Measurements from ENCODE around the gene USP1.

The USP1 gene

DNA sequence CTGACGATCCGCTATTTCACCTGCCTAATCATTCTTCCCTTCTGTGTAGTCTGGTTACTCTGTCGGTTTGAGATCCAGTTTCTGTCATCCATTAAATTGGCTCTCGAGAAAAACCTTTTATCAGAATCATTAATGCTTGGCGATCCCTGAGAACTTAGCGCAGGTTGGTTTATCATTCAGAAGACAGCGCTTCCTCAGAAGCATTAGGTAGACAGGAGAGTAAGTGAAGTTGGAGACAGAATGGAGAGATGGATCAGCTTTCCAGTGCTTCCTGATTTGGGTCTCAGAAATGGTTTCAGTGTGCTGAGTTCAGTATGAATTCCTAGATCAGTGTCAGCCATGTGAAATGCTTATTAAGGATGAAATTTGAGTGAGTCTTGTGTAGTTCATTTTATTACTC lies 1.3 kb downstream of the USP1 start:
- H2AFZ ChIP-seq (ENCODE audit: low read length): no peak overlapping the region

DNA sequence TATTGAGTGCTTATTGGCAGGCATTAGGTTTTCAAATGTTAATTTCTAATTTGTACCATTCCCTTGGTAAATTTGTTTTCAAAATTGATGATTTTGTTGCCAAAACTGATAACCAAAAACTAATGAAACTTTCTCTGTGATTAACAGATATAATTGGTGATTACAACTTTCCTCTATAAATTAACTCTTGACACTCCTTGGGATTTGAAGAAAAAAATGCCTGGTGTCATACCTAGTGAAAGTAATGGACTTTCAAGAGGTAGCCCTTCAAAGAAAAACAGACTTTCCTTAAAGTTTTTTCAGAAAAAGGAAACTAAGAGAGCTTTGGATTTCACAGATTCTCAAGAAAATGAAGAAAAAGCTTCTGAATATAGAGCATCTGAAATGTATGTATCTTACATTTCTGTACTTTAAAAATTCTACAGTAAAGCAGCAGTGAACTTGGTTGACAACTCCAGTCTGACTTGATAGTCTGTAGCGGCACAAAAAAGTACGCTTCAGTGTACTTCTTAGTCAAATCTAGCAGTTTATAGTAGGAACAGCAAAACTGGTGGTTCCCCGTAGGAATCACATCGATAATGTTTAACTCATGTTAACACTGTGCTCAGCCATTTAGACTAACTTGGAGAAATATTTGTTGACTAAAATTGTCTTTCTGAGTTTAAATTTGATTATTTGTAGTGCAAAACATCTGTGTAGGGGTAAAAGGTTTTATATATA lies 3.0 kb downstream of the USP1 start:
- Histone ChIP-seq H3K9ac (ENCODE audit: low read length) (no peak overlapping the region), H3K4me2 (ENCODE audit: low read depth, low read length) (peak overlapping the region; percentile 89; the same call in 1 of the 2 replicates), H3K36me3 (replicated peaks; ENCODE audit: insufficient read depth, low read length) (peaks cover 24% of the 10 kb centered on the region; the same call in 1 of the 2 replicates), H4K20me1 (ENCODE audit: insufficient read depth, low read length) (peaks cover 26% of the 10 kb centered on the region), H3K79me2 (ENCODE audit: low read length) (peaks cover 75% of the 10 kb centered on the region), H3F3A (ENCODE audit: insufficient read depth, low read length) (peaks cover 21% of the 10 kb centered on the region), H3K27me3 (replicated peaks; ENCODE audit: insufficient read depth, low read length) (no peaks in the 10 kb centered on the region), H2AFZ (ENCODE audit: low read length) (no peak overlapping the region), H3K9me3 (replicated peaks; ENCODE audit: insufficient read depth, low read length) (no peaks in the 10 kb centered on the region), H3K4me1 (ENCODE audit: low read length) (0 out of 2 replicates have a peak, but pooled peaks cover 13% of the 10 kb centered on the region), H3K4me3 (ENCODE audit: low read length) (no peak overlapping the region), H3K9me2 (replicated peaks; ENCODE audit: insufficient read depth, low read length) (no peaks in the 10 kb centered on the region), H3K27ac (ENCODE audit: low read length) (no peak overlapping the region)
- TF ChIP-seq, protein P1, sequence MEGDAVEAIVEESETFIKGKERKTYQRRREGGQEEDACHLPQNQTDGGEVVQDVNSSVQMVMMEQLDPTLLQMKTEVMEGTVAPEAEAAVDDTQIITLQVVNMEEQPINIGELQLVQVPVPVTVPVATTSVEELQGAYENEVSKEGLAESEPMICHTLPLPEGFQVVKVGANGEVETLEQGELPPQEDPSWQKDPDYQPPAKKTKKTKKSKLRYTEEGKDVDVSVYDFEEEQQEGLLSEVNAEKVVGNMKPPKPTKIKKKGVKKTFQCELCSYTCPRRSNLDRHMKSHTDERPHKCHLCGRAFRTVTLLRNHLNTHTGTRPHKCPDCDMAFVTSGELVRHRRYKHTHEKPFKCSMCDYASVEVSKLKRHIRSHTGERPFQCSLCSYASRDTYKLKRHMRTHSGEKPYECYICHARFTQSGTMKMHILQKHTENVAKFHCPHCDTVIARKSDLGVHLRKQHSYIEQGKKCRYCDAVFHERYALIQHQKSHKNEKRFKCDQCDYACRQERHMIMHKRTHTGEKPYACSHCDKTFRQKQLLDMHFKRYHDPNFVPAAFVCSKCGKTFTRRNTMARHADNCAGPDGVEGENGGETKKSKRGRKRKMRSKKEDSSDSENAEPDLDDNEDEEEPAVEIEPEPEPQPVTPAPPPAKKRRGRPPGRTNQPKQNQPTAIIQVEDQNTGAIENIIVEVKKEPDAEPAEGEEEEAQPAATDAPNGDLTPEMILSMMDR (IDR thresholded peaks at IDR 0.05; ENCODE audit: low read length): no peak
- TF ChIP-seq EZH2 (optimal IDR thresholded peaks at IDR 0.05; ENCODE audit: low read depth, low read length): no peak
- no peak for TF ChIP-seq EZH2phosphoT487 (IDR thresholded peaks at IDR 0.05; ENCODE audit: low read length)
- DNase-seq: no peak

More for the DNA sequence above, 1.3 kb downstream of the USP1 start:
- Histone ChIP-seq H3K9me2 (replicated peaks; ENCODE audit: insufficient read depth, low read length) (no peaks in the 10 kb centered on the region), H4K20me1 (ENCODE audit: insufficient read depth, low read length) (peaks cover 26% of the 10 kb centered on the region), H3K36me3 (replicated peaks; ENCODE audit: insufficient read depth, low read length) (peaks cover 19% of the 10 kb centered on the region; the same call in 1 of the 2 replicates), H3K79me2 (ENCODE audit: low read length) (peaks cover 66% of the 10 kb centered on the region), H3K27ac (ENCODE audit: low read length) (no peak overlapping the region; the same call in 1 of the 2 replicates), H3F3A (ENCODE audit: insufficient read depth, low read length) (peaks cover 21% of the 10 kb centered on the region), H3K27me3 (replicated peaks; ENCODE audit: insufficient read depth, low read length) (no peaks in the 10 kb centered on the region), H3K9ac (ENCODE audit: low read length) (peak overlapping the region; percentile 99), H3K9me3 (replicated peaks; ENCODE audit: insufficient read depth, low read length) (no peaks in the 10 kb centered on the region), H3K4me2 (ENCODE audit: low read depth, low read length) (peak overlapping the region; percentile 89), H3K4me3 (ENCODE audit: low read length) (peak overlapping the region; percentile 79), H3K4me1 (ENCODE audit: low read length) (0 out of 2 replicates have a peak, but pooled peaks cover 13% of the 10 kb centered on the region)
- TF ChIP-seq EZH2 (optimal IDR thresholded peaks at IDR 0.05; ENCODE audit: low read depth, low read length) (no peak), EZH2phosphoT487 (IDR thresholded peaks at IDR 0.05; ENCODE audit: low read length) (no peak)
- TF ChIP-seq, protein P1 (IDR thresholded peaks at IDR 0.05; ENCODE audit: low read length): no peak
- peak; percentile 18 for DNase-seq

DNA sequence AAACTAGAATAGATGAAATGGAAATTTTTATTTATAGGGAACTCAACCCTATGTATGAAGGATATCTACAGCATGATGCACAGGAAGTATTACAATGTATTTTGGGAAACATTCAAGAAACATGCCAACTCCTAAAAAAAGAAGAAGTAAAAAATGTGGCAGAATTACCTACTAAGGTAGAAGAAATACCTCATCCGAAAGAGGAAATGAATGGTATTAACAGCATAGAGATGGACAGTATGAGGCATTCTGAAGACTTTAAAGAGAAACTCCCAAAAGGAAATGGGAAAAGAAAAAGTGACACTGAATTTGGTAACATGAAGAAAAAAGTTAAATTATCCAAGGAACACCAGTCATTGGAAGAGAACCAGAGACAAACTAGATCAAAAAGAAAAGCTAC lies 7.9 kb downstream of the USP1 start:
- peaks cover 29% of the 10 kb centered on the region for H4K20me1 ChIP-seq (ENCODE audit: insufficient read depth, low read length)
- H3K4me3 ChIP-seq (ENCODE audit: low read length): no peak overlapping the region
- H3K36me3 ChIP-seq (replicated peaks; ENCODE audit: insufficient read depth, low read length): peaks cover 35% of the 10 kb centered on the region; the same call in 1 of the 2 replicates
- H3K27ac ChIP-seq (ENCODE audit: low read length): no peak overlapping the region
- no peak for DNase-seq
- H3K9me2 ChIP-seq (replicated peaks; ENCODE audit: insufficient read depth, low read length): no peaks in the 10 kb centered on the region
- H3K9ac ChIP-seq (ENCODE audit: low read length): no peak overlapping the region
- no peaks in the 10 kb centered on the region for H3K27me3 ChIP-seq (replicated peaks; ENCODE audit: insufficient read depth, low read length)
- no peak overlapping the region for H2AFZ ChIP-seq (ENCODE audit: low read length)
- no peaks in the 10 kb centered on the region for H3K9me3 ChIP-seq (replicated peaks; ENCODE audit: insufficient read depth, low read length)
- peaks cover 65% of the 10 kb centered on the region for H3K79me2 ChIP-seq (ENCODE audit: low read length)
- no peak for TF ChIP-seq EZH2 (optimal IDR thresholded peaks at IDR 0.05; ENCODE audit: low read depth, low read length)
- TF ChIP-seq EZH2phosphoT487 (IDR thresholded peaks at IDR 0.05; ENCODE audit: low read length): no peak
- TF ChIP-seq, protein P1 (IDR thresholded peaks at IDR 0.05; ENCODE audit: low read length): no peak
- H3F3A ChIP-seq (ENCODE audit: insufficient read depth, low read length): no peaks in the 10 kb centered on the region
- no peak overlapping the region for H3K4me2 ChIP-seq (ENCODE audit: low read depth, low read length)
- peaks cover 9% of the 10 kb centered on the region; the same call in 1 of the 2 replicates for H3K4me1 ChIP-seq (ENCODE audit: low read length)
